HepG2 (cell line): ENCODE results near the gene DUSP2. TPM values are rescaled to one million over a fixed set of nuclear protein-coding genes. Genes with fewer than 3 reads are reported as not detected.

Source experiments
- ATAC-seq: fragments of 200-7000 bp; cut with Tn5 transposase; 3 replicates; pipeline ENCODE4 v1.9.1; 2020; ENCODE audit warnings: mild to moderate bottlenecking, moderate library complexity
- BruUV-seq: library from RNA; stranded (reverse); fragments of 400-500 nt; replicated peaks from 2 replicates; lab custom pipeline; 2021; lab: Mats Ljungman, UMichigan
- CTCF ChIA-PET: fragments of 300-600 bp; formaldehyde crosslinking; extraction: SDS; loops from one replicate; lab custom pipeline; 2021; ENCODE audit warnings: low total read pairs, inconsistent platforms, low intra/inter-chr PET ratio; lab: Yijun Ruan, JAX
- POLR2A ChIA-PET: fragments of 350-600 bp; sonication (Branson Sonifier 250); formaldehyde crosslinking; loops from one replicate; lab custom pipeline; 2020; ENCODE audit warnings: antibody characterized with exemption, inconsistent platforms; lab: Yijun Ruan, JAX
- DNase-seq: peaks from one replicate; pipeline ENCODE4 v3.0.0-alpha.2; 2015; ENCODE audit warnings: low spot score
- FAIRE-seq: peaks from 3 replicates; lab custom pipeline; 2011; peaks lifted over from hg19 to GRCh38; lab: Jason Lieb, UNC
- H2AFZ ChIP-seq: one replicate; pipeline ENCODE4 v1.6.1; 2011; ENCODE audit warnings: low read length, inconsistent platforms
- H3K27ac ChIP-seq: fragments of 300-600 bp; 3 replicates; pipeline ENCODE4 v1.8.0; 2011; ENCODE audit warnings: mixed run types, mild to moderate bottlenecking, mixed read lengths, low read length, inconsistent platforms; ENCODE audit not compliant: insufficient read depth; ENCODE audit errors: extremely low read length
- H3K27me3 ChIP-seq, 2 experiments: fragments of 200-600 bp in 1 of 2; 2 replicates in 1 of 2; 3 replicates in 1 of 2; pipeline versions ENCODE4 v1.6.0 to v1.8.0; 2011; ENCODE audit warnings: low read length in 2 of 2, mild to moderate bottlenecking in 2 of 2, moderate library complexity in 2 of 2, inconsistent platforms in 1 of 2; ENCODE audit not compliant: insufficient read depth in 2 of 2, control insufficient read depth in 1 of 2
- H3K36me3 ChIP-seq, 2 experiments: fragments of 200-600 bp in 1 of 2; replicated peaks in 1 of 2; 2 replicates in 1 of 2; 3 replicates in 1 of 2; pipeline versions ENCODE4 v1.5.1 to v1.8.0; 2011; ENCODE audit warnings: low read length in 2 of 2, inconsistent platforms in 1 of 2; ENCODE audit not compliant: insufficient read depth in 2 of 2, control insufficient read depth in 1 of 2
- H3K4me1 ChIP-seq: 2 replicates; pipeline ENCODE4 v1.5.1; 2012; ENCODE audit warnings: low read length, inconsistent platforms; ENCODE audit not compliant: insufficient read depth
- H3K4me2 ChIP-seq: 2 replicates; pipeline ENCODE4 v1.6.0; 2011; ENCODE audit warnings: low read depth, low read length, inconsistent platforms
- H3K4me3 ChIP-seq, 3 experiments: fragments of 200-600 bp in 1 of 3; sonication (generic), shearing (Covaris generic) in 1 of 3; replicated peaks in 1 of 3; 2 replicates each; pipeline ENCODE4 v1.5.1; 2011 to 2016; ENCODE audit warnings: low read length in 3 of 3, inconsistent platforms in 2 of 3, low read depth in 2 of 3, mild to moderate bottlenecking in 2 of 3, control low read depth in 1 of 3, mixed read lengths in 1 of 3; ENCODE audit not compliant: insufficient read depth in 1 of 3
- H3K79me2 ChIP-seq: one replicate; pipeline ENCODE4 v1.6.1; 2011; ENCODE audit warnings: low read length, inconsistent platforms; ENCODE audit not compliant: insufficient read depth
- H3K9ac ChIP-seq: 2 replicates; pipeline ENCODE4 v1.6.0; 2011; ENCODE audit warnings: mild to moderate bottlenecking, low read depth, low read length, inconsistent platforms; ENCODE audit not compliant: insufficient read depth
- H3K9me3 ChIP-seq: 2 replicates; pipeline ENCODE4 v1.5.1; 2012; ENCODE audit warnings: mild to moderate bottlenecking, low read length
- H4K20me1 ChIP-seq: 2 replicates; pipeline ENCODE4 v1.6.0; 2011; ENCODE audit warnings: inconsistent platforms, mild to moderate bottlenecking, low read length, moderate library complexity; ENCODE audit not compliant: insufficient read depth
- KIAA2018 ChIP-seq: sonication (generic); formaldehyde crosslinking; IDR thresholded peaks from 2 replicates; pipeline ENCODE4 v1.5.0; 2020; ENCODE audit warnings: mild to moderate bottlenecking, missing genetic modification reagents, borderline replicate concordance
- MIER3 ChIP-seq: IDR thresholded peaks from 2 replicates; pipeline ENCODE4 v1.6.1; 2016; ENCODE audit warnings: missing compliant biosample characterization, borderline replicate concordance
- SALL1 ChIP-seq: sonication (generic); formaldehyde crosslinking; IDR thresholded peaks from 2 replicates; pipeline ENCODE4 v1.8.0; 2022; ENCODE audit warnings: mild to moderate bottlenecking, missing genetic modification reagents
- SKI ChIP-seq: fragments of 450-650 bp; IDR thresholded peaks from one replicate; pipeline ENCODE4 v1.6.1; 2018; ENCODE audit warnings: mild to moderate bottlenecking; ENCODE audit not compliant: partially characterized antibody
- ZNF577 ChIP-seq: sonication (generic); formaldehyde crosslinking; IDR thresholded peaks from 2 replicates; pipeline ENCODE4 v1.4.0; 2020; ENCODE audit warnings: mild to moderate bottlenecking, low read depth, missing genetic modification reagents, borderline replicate concordance
- ZSCAN5A ChIP-seq: sonication (generic); formaldehyde crosslinking; IDR thresholded peaks from 2 replicates; pipeline ENCODE4 v1.8.0; 2022; ENCODE audit warnings: mild to moderate bottlenecking, missing genetic modification reagents, borderline replicate concordance
- in situ Hi-C: cut with HindIII; loops from 2 replicates; pipeline ENCODE4 v1.10.0; 2017; ENCODE audit warnings: low pct_unique_long_range_greater_than_20kb; ENCODE audit not compliant: extremely low pct_ligation_motif_present
- intact Hi-C: fragments of 100-400 bp; cut with micrococcal nuclease; formaldehyde crosslinking; loops from one replicate; pipeline ENCODE4 v1.10.0; 2022; ENCODE audit not compliant: unreplicated experiment
- polyA plus RNA-seq, 8 experiments: library from polyadenylated mRNA; depleted of rRNA in 3 of 8; stranded (reverse) in 7 of 8; unstranded in 1 of 8; fragments of >200 nt; fragmentation: Illumina TruSeq in 4 of 8; extraction: Trizol in 4 of 8; gene quantifications; 2 replicates each; pipeline versions ENCODE4 v1.2.1 to v1.2.3, GENCODE V29; 2011 to 2016; ENCODE audit warnings: low read depth in 4 of 8, missing spikeins in 1 of 8, mixed read lengths in 1 of 8; ENCODE audit not compliant: insufficient read depth in 1 of 8
- total RNA-seq, 5 experiments: library from RNA; depleted of rRNA; stranded (reverse); fragments of >200 nt; fragmentation: Illumina TruSeq; extraction: Trizol; gene quantifications; 2 replicates each; pipeline ENCODE4 v1.2.3, GENCODE V29; 2016; ENCODE audit warnings: low read depth in 1 of 5
- TF ChIP-seq, protein P1 (sequence below): sonication (generic); formaldehyde crosslinking; IDR thresholded peaks from 2 replicates; pipeline ENCODE4 v1.8.0; 2022; ENCODE audit warnings: missing genetic modification reagents, low read depth, mild to moderate bottlenecking, borderline replicate concordance

The DUSP2 gene
- total and polyA plus RNA-seq, 2 of the 13 experiments (the other 11 are each of a cell fraction or from before 2014, with no cell fraction given) = not detected

- TF ChIP-seq KIAA2018 (CRISPR knock-in tag) (no peak), ZSCAN5A (CRISPR knock-in tag) (no peak)
These were observed 36.3 kb upstream of the DUSP2 start (continued) for GRCh38 chr2:96181529-96181928.

DNA sequence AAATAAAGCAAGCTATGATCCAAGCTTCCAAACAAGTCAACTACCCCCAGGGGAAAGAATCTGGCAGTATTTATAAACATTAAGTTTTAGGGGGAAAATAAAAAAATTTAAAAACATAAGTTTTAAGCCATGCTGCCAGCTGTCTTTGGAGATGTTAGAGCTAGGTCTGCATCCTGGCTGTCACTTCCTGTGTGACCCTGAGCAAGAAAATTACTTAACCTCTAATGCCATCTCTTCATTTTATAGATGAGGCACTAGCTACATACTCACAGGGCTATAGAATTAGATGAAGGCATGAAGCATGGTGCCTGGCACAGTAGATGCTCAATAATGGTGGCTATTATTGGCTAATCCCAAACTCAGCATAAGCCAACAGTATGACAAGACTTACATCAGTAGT is 35.3 kb upstream of the DUSP2 start:
- H2AFZ ChIP-seq = no peak overlapping the region
- no peak for TF ChIP-seq ZNF577 (CRISPR knock-in tag)
- TF ChIP-seq, protein P1, sequence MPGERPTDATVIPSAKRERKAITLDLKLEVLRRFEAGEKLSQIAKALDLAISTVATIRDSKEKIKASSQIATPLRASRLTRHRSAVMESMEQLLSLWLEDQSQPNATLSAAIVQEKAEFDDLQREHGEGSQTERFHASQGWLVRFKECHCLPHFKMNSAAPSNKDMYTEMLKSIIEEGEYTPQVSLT (CRISPR knock-in tag) = no peak
- no peak for TF ChIP-seq SKI
- TF ChIP-seq MIER3 = no peak
- TF ChIP-seq SALL1 (CRISPR knock-in tag) = no peak
- no peaks in the 10 kb centered on the region for H4K20me1 ChIP-seq
- H3K4me2 ChIP-seq = no peak overlapping the region
- H3K9me3 ChIP-seq = no peaks in the 10 kb centered on the region
- in situ Hi-C loops (no loop called here), intact Hi-C loops (no loop called here)
- BruUV-seq = no TSS peak
- no peak overlapping the region for H3K9ac ChIP-seq
- H3K4me1 ChIP-seq = no peaks in the 10 kb centered on the region
- ChIA-PET CTCF (no interaction called here), POLR2A (interaction anchor here (1.3 kb wide), 1 partner anchor 28 kb away, joined by 4 read pairs; the partner anchor contains the start of gene STARD7)
- FAIRE-seq = no peak
- no peak overlapping the region for H3K27ac ChIP-seq
- H3K27me3 ChIP-seq = peaks cover 0 to 9% of the 10 kb centered on the region in 2 experiments; a peak in 2 of 5 replicates
- no peak for ATAC-seq
- peaks cover 8 to 15% of the 10 kb centered on the region in 2 experiments for H3K36me3 ChIP-seq
- no peak for DNase-seq
- H3K79me2 ChIP-seq = no peaks in the 10 kb centered on the region
- H3K4me3 ChIP-seq = no peak overlapping the region
